IPS-11a (cell line): ENCODE measurements around the gene KRTAP5-8.
"Not testable (repeated sequence)": the region's sequence is repeated elsewhere in the genome, so short reads cannot be mapped to it uniquely, and the experiment has no call there.

Source experiments
- H3K4me3 ChIP-seq: one replicate; pipeline ENCODE4 v1.5.1; 2013; ENCODE audit warnings: low read depth, low read length, control low read depth

Gene KRTAP5-8

GRCh38 chr11:71542879-71543777, 5.3 kb downstream of the KRTAP5-8 start:
- H3K4me3 ChIP-seq, result no peak overlapping the region

GRCh38 chr11:71543866-71544265, 6.0 kb downstream of the KRTAP5-8 start:
- no peak overlapping the region for H3K4me3 ChIP-seq

- H3K4me3 ChIP-seq, result no peak overlapping the region
Measured at GRCh38 chr11:71544525-71545214, 6.8 kb downstream of the KRTAP5-8 start.

- H3K4me3 ChIP-seq, result no peak overlapping the region
Measured at GRCh38 chr11:71545405-71545966, 7.7 kb downstream of the KRTAP5-8 start.

GRCh38 chr11:71548120-71548519, 10.3 kb downstream of the KRTAP5-8 start, which contains the start of gene KRTAP5-9:
TSS of gene KRTAP5-9 (plus strand) at chr11:71548420. CDS start at chr11:71548658, 238 bp downstream.
- H3K4me3 ChIP-seq, result no peak within 1 kb of the TSS

- no peak overlapping the region for H3K4me3 ChIP-seq
Measured at GRCh38 chr11:71548716-71549151, 10.9 kb downstream of the KRTAP5-8 start.

- H3K4me3 ChIP-seq, result no peak overlapping the region
Measured at GRCh38 chr11:71551711-71552110, 13.9 kb downstream of the KRTAP5-8 start.

GRCh38 chr11:71554996-71555395, 17.2 kb downstream of the KRTAP5-8 start:
- H3K4me3 ChIP-seq, result no peak overlapping the region

- no peak overlapping the region for H3K4me3 ChIP-seq
Measured at GRCh38 chr11:71555508-71555907, 17.7 kb downstream of the KRTAP5-8 start.

GRCh38 chr11:71556018-71556417, 18.2 kb downstream of the KRTAP5-8 start:
- H3K4me3 ChIP-seq, result no peak overlapping the region

- H3K4me3 ChIP-seq, result no peak overlapping the region
Measured at GRCh38 chr11:71557257-71557656, 19.4 kb downstream of the KRTAP5-8 start.

GRCh38 chr11:71558996-71559395, 21.2 kb downstream of the KRTAP5-8 start:
- no peak overlapping the region for H3K4me3 ChIP-seq

- no peak overlapping the region for H3K4me3 ChIP-seq
Measured at GRCh38 chr11:71562120-71562519, 24.3 kb downstream of the KRTAP5-8 start.

- no peak overlapping the region for H3K4me3 ChIP-seq
Measured at GRCh38 chr11:71563406-71563805, 25.6 kb downstream of the KRTAP5-8 start.

GRCh38 chr11:71564430-71564829, 26.6 kb downstream of the KRTAP5-8 start:
- no peak overlapping the region for H3K4me3 ChIP-seq

- H3K4me3 ChIP-seq, result no peak within 1 kb of the TSS
Measured at GRCh38 chr11:71565263-71565662, 27.4 kb downstream of the KRTAP5-8 start, which contains the start of gene KRTAP5-10. TSS of gene KRTAP5-10 (plus strand) at chr11:71565563. CDS start at chr11:71565588, 25 bp downstream.

GRCh38 chr11:71566081-71566620, 28.3 kb downstream of the KRTAP5-8 start:
- no peak overlapping the region for H3K4me3 ChIP-seq

- H3K4me3 ChIP-seq, result not testable (repeated sequence)
Measured at GRCh38 chr11:71566626-71567599, 29.1 kb downstream of the KRTAP5-8 start.

- H3K4me3 ChIP-seq, result not testable (repeated sequence)
Measured at GRCh38 chr11:71567633-71568032, 29.8 kb downstream of the KRTAP5-8 start.
